Stimulated activated CD4-positive, alpha-beta T cell treated with anti-CD3 and anti-CD28 coated beads, Interleukin-12 subunit alpha, Interleukin-12 subunit beta, amount 100 ng/mL, for 48 hours (primary cell): ENCODE data around the gene SH2B2.
"Not testable (repeated sequence)": the region's sequence is repeated elsewhere in the genome, so short reads cannot be mapped to it uniquely, and the experiment has no call there.

Experiments used
- DNase-seq, 3 donors: peaks; one replicate each; pipeline ENCODE4 v3.0.0-alpha.2; 2020; ENCODE audit warnings: low read depth in 2 of 3, low spot score in 1 of 3

The SH2B2 gene

GRCh38 chr7:102330666-102331460, 44.2 kb downstream of the SH2B2 start:
- not testable (repeated sequence) for DNase-seq

- DNase-seq, result not testable (repeated sequence)
These were observed 48.9 kb downstream of the SH2B2 start for GRCh38 chr7:102335574-102335973.

DNA sequence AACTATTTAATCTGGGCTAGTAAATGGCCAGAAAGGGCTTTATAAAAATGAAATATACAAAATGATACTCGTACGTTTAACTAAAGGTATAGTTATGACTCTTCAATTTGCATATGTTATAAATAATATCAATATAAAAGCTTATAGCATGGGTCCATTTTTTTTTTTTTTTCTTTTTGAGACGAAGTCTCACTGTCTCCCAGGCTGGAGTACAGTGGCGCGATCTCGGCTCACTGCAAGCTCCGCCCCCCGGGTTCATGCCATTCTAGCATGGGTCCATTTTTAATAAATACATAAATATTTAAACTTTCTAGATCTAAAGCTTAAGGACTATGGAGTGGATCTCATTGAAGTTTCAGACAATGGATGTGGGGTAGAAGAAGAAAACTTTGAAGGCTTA, 50.3 kb downstream of the SH2B2 start:
- DNase-seq, result not testable (repeated sequence)

- DNase-seq, result not testable (repeated sequence)
These were observed 50.8 kb downstream of the SH2B2 start for GRCh38 chr7:102337420-102337819.

- not testable (repeated sequence) for DNase-seq
These were observed 54.1 kb downstream of the SH2B2 start for GRCh38 chr7:102340599-102341368.

DNA sequence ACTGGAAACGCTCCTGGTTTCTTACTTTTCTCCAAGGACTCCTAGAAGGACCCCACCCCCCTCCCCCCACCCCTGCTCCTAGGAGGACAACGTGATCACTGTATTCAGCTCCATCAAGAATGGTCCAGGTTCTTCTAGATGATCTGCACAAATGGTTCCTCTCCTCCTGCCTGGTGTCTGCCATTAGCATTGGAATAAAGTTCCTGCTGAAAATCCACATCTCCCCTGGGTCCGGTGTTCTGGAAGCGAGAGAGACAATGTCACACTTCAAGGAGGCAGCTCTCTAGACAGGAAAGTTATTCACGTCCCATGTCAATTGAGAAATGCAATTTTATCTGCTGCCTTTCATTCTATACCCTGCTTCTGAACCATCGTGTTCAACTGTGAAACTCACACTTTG, 60.3 kb downstream of the SH2B2 start:
- DNase-seq, result not testable (repeated sequence)

DNA sequence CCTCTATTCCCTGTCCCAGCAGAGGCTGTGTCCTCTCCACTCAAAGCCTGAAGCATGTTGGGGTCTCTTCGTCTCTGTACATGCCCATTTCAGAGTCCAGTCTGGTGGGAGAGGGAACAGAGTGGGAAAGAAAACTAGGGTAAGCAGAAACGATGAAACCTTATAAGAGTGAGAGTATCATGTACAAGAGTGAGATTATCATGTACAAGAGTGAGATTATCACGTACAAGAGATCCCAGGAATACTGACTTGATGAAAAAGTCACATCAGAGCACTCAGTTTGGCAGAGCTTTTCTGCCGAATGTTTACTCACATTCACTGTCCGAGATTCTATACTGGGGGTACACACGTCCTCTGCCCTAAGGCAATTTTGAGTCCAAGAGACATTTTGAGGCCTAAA, 69.7 kb downstream of the SH2B2 start, which contains the start of gene SPDYE6:
SPDYE6 (minus strand) TSS at position 101 of the 400 bp plus-strand sequence. CDS start 421 bp downstream, outside the sequence.
- DNase-seq, result not testable (repeated sequence)

GRCh38 chr7:102363549-102364393, 77.1 kb downstream of the SH2B2 start:
- peak; percentile 82 to 92 (median 91) for DNase-seq

GRCh38 chr7:102364394-102364886, 77.8 kb downstream of the SH2B2 start:
- DNase-seq, result not testable (repeated sequence)

GRCh38 chr7:102365390-102365789, 78.7 kb downstream of the SH2B2 start:
- not testable (repeated sequence) for DNase-seq

GRCh38 chr7:102370038-102370437, 83.4 kb downstream of the SH2B2 start:
- not testable (repeated sequence) for DNase-seq
